Liver (tissue), 9 donors: ENCODE measurements around the gene RASGRP3. TPM values are rescaled to one million over a fixed set of nuclear protein-coding genes. Genes with fewer than 3 reads are reported as not detected.
A peak's percentile ranks its signal among the peaks of the same experiment; 100 is the strongest.

ENCODE experiments used
- DNase-seq: peaks from one replicate; pipeline ENCODE4 v3.0.0-alpha.2; 2017; ENCODE audit warnings: low spot score
- H3K27ac ChIP-seq, 2 donors: one replicate each; pipeline ENCODE4 v1.7.0; 2013; ENCODE audit warnings: inconsistent platforms in 2 of 2, low read length in 2 of 2, control low read depth in 1 of 2, low read depth in 1 of 2, mild to moderate bottlenecking in 1 of 2
- H3K27me3 ChIP-seq, 4 donors: one replicate each; pipeline versions ENCODE4 v1.6.1 to v1.7.0; 2013; ENCODE audit warnings: low read length in 3 of 4, inconsistent platforms in 1 of 4, mild to moderate bottlenecking in 1 of 4, moderate library complexity in 1 of 4; ENCODE audit not compliant: control insufficient read depth in 4 of 4, insufficient read depth in 4 of 4
- H3K36me3 ChIP-seq, 4 donors: one replicate each; pipeline versions ENCODE4 v1.6.1 to v1.7.0; 2013; ENCODE audit warnings: low read length in 3 of 4, mild to moderate bottlenecking in 3 of 4, low read depth in 1 of 4, moderate library complexity in 1 of 4; ENCODE audit not compliant: control insufficient read depth in 4 of 4, insufficient read depth in 3 of 4
- H3K4me1 ChIP-seq, 4 donors: one replicate each; pipeline versions ENCODE4 v1.6.1 to v1.7.0; 2013; ENCODE audit warnings: low read length in 3 of 4, mild to moderate bottlenecking in 3 of 4, moderate library complexity in 1 of 4; ENCODE audit not compliant: control insufficient read depth in 4 of 4, insufficient read depth in 4 of 4
- H3K4me3 ChIP-seq, 3 donors: one replicate each; pipeline versions ENCODE4 v1.6.1 to v1.7.0; 2013; ENCODE audit warnings: low read length in 3 of 3, control low read depth in 1 of 3, low read depth in 1 of 3, mild to moderate bottlenecking in 1 of 3
- H3K9ac ChIP-seq, 2 donors: one replicate each; pipeline ENCODE4 v1.7.0; 2013; ENCODE audit warnings: low read length in 2 of 2, mild to moderate bottlenecking in 2 of 2, moderate library complexity in 2 of 2, control low read depth in 1 of 2, low read depth in 1 of 2
- H3K9me3 ChIP-seq, 4 donors: one replicate each; pipeline versions ENCODE4 v1.6.1 to v1.7.0; 2013; ENCODE audit warnings: low read length in 3 of 4; ENCODE audit not compliant: control insufficient read depth in 4 of 4
- EGR1 ChIP-seq, 2 donors: IDR thresholded peaks; 2 replicates each; pipeline ENCODE4 v1.6.1; 2016 to 2018; ENCODE audit warnings: antibody characterized with exemption in 2 of 2, low read depth in 2 of 2
- FOXA1 ChIP-seq: IDR thresholded peaks from 2 replicates; pipeline ENCODE4 v1.6.1; 2016; ENCODE audit warnings: antibody characterized with exemption
- FOXA2 ChIP-seq: IDR thresholded peaks from 2 replicates; pipeline ENCODE4 v1.6.1; 2016; ENCODE audit warnings: antibody characterized with exemption
- GABPA ChIP-seq, 2 donors: IDR thresholded peaks in 1 of 2; conservative IDR thresholded peaks in 1 of 2; 2 replicates each; pipeline ENCODE4 v1.6.1; 2016; ENCODE audit warnings: antibody characterized with exemption in 2 of 2, mild to moderate bottlenecking in 1 of 2, moderate library complexity in 1 of 2
- HNF4A ChIP-seq, 2 donors: conservative IDR thresholded peaks; 2 replicates each; pipeline ENCODE4 v1.6.1; 2016; ENCODE audit warnings: antibody characterized with exemption in 2 of 2, mild to moderate bottlenecking in 2 of 2
- HNF4G ChIP-seq: IDR thresholded peaks from 2 replicates; pipeline ENCODE4 v1.6.1; 2016; ENCODE audit warnings: antibody characterized with exemption
- JUND ChIP-seq, 2 donors: IDR thresholded peaks; 2 replicates each; pipeline ENCODE4 v1.6.1; 2016; ENCODE audit warnings: antibody characterized with exemption in 2 of 2
- NR2F2 ChIP-seq: IDR thresholded peaks from 2 replicates; pipeline ENCODE4 v1.6.1; 2016; ENCODE audit warnings: antibody characterized with exemption
- RAD21 ChIP-seq, 2 donors: IDR thresholded peaks; 2 replicates each; pipeline ENCODE4 v1.6.1; 2016; ENCODE audit warnings: antibody characterized with exemption in 2 of 2, mild to moderate bottlenecking in 2 of 2
- REST ChIP-seq: IDR thresholded peaks from 2 replicates; pipeline ENCODE4 v1.6.1; 2016; ENCODE audit warnings: antibody characterized with exemption, mild to moderate bottlenecking
- RXRA ChIP-seq, 2 donors: IDR thresholded peaks; 2 replicates each; pipeline ENCODE4 v1.6.1; 2017 to 2018; ENCODE audit warnings: antibody characterized with exemption in 2 of 2, mild to moderate bottlenecking in 1 of 2
- SP1 ChIP-seq: IDR thresholded peaks from 2 replicates; pipeline ENCODE4 v1.6.1; 2018; ENCODE audit warnings: antibody characterized with exemption, mild to moderate bottlenecking
- TAF1 ChIP-seq: conservative IDR thresholded peaks from 2 replicates; pipeline ENCODE4 v1.6.1; 2016; ENCODE audit warnings: antibody characterized with exemption, mild to moderate bottlenecking
- YY1 ChIP-seq: IDR thresholded peaks from 2 replicates; pipeline ENCODE4 v1.6.1; 2016; ENCODE audit warnings: antibody characterized with exemption, mild to moderate bottlenecking
- WGBS: extraction: QIAGEN DNeasy Blood & Tissue Kit; methylation state at CpG from one replicate; pipeline ENCODE4 v1.1.7; 2013; 5-methylcytosine and 5-hydroxymethylcytosine counted together
- polyA plus RNA-seq, 2 donors: library from polyadenylated mRNA; stranded (reverse) in 1 of 2; unstranded in 1 of 2; fragments of 200-250 nt in 1 of 2; fragments of >200 nt in 1 of 2; fragmentation: Nextera tagmentation in 1 of 2; extraction: Ambion mirVana in 1 of 2; gene quantifications; one replicate each; pipeline versions ENCODE4 v1.2.1 to v1.2.3, GENCODE V29; 2013 to 2015
- total RNA-seq, 2 donors: library from RNA; depleted of rRNA; stranded (reverse); fragments of >200 nt; gene quantifications; one replicate each; pipeline ENCODE4 v1.2.3, GENCODE V29; 2014
- TF ChIP-seq, protein P1 (sequence below): IDR thresholded peaks from 2 replicates; pipeline ENCODE4 v1.6.1; 2016; ENCODE audit warnings: antibody characterized with exemption
- TF ChIP-seq, protein P2 (sequence below): IDR thresholded peaks from 2 replicates; pipeline ENCODE4 v1.6.1; 2016; ENCODE audit warnings: antibody characterized with exemption
- TF ChIP-seq, protein P3 (sequence below): fragments of 150-350 bp; IDR thresholded peaks from 2 replicates; pipeline ENCODE4 v1.5.1; 2017; ENCODE audit warnings: improper control_type of control experiment, low read depth, low read length; ENCODE audit not compliant: missing input control
- TF ChIP-seq, protein P4 (sequence below): IDR thresholded peaks from 2 replicates; pipeline ENCODE4 v1.6.1; 2016; ENCODE audit warnings: antibody characterized with exemption
- donor health status: healthy.
- donor health status: healthy.
- donor health status: healthy.
- donor health status: healthy.
- donor health status: healthy.

RASGRP3 gene
- total and polyA plus RNA-seq, 4 donors = 1.8 to 9.9 (median 7.0) TPM

GRCh38 chr2:33598561-33599174, 122.2 kb downstream of the RASGRP3 start:
- peak; percentile 44 for DNase-seq
- H3K27ac ChIP-seq = peak overlapping the region; percentile 71 to 86
- H3K4me1 ChIP-seq = peaks cover 0 to 18% (median 8%) of the 10 kb centered on the region in 4 donors
- no peaks in the 10 kb centered on the region for H3K9me3 ChIP-seq
- peak; percentile 12 for TF ChIP-seq TAF1
- TF ChIP-seq RXRA (IDR thresholded peaks at IDR 0.05) = no peak
- under 1% methylated on average over 23 of the region's 23 CpGs for WGBS
- H3K36me3 ChIP-seq = peaks cover 0 to 10% (median 7%) of the 10 kb centered on the region in 4 donors
- peak overlapping the region; percentile 83 to 96 (median 94) for H3K4me3 ChIP-seq
- no peaks in the 10 kb centered on the region for H3K27me3 ChIP-seq
- peak overlapping the region; percentile 66 to 94 for H3K9ac ChIP-seq

GRCh38 chr2:33599175-33599942, 122.9 kb downstream of the RASGRP3 start, which contains the start of gene FAM98A:
Gene FAM98A, minus strand, starts transcription at chr2:33599299. Its CDS starts 78 bp downstream, at chr2:33599221.
- peak within 1 kb of the TSS; percentile 66 to 94 for H3K9ac ChIP-seq
- no peaks in the 10 kb centered on the region for H3K27me3 ChIP-seq
- no peak for TF ChIP-seq HNF4G
- peak in 1 of 2 donors; percentile 18 for TF ChIP-seq HNF4A (conservative IDR thresholded peaks at IDR 0.05)
- TF ChIP-seq GABPA (IDR thresholded peaks at IDR 0.05 in 1 of 2, conservative IDR thresholded peaks at IDR 0.05 in 1 of 2) = peak; percentile 40 to 79
- peak; percentile 2 for TF ChIP-seq TAF1
- peak; percentile 9 for TF ChIP-seq FOXA2
- peak; percentile 15 to 18 for TF ChIP-seq RAD21 (IDR thresholded peaks at IDR 0.05)
- TF ChIP-seq FOXA1 = peak; percentile 56
- no peak for TF ChIP-seq JUND (IDR thresholded peaks at IDR 0.05)
- TF ChIP-seq, protein P1, sequence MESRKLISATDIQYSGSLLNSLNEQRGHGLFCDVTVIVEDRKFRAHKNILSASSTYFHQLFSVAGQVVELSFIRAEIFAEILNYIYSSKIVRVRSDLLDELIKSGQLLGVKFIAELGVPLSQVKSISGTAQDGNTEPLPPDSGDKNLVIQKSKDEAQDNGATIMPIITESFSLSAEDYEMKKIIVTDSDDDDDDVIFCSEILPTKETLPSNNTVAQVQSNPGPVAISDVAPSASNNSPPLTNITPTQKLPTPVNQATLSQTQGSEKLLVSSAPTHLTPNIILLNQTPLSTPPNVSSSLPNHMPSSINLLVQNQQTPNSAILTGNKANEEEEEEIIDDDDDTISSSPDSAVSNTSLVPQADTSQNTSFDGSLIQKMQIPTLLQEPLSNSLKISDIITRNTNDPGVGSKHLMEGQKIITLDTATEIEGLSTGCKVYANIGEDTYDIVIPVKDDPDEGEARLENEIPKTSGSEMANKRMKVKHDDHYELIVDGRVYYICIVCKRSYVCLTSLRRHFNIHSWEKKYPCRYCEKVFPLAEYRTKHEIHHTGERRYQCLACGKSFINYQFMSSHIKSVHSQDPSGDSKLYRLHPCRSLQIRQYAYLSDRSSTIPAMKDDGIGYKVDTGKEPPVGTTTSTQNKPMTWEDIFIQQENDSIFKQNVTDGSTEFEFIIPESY = peak; percentile 45
- peak; percentile 57 for TF ChIP-seq SP1
- peak; percentile 45 to 58 for TF ChIP-seq RXRA (IDR thresholded peaks at IDR 0.05)
- TF ChIP-seq EGR1 (IDR thresholded peaks at IDR 0.05; ENCODE audit: low read depth in 2 of 2) = peak in 1 of 2 donors; percentile 42
- peak; percentile 38 for TF ChIP-seq NR2F2
- TF ChIP-seq, protein P2, sequence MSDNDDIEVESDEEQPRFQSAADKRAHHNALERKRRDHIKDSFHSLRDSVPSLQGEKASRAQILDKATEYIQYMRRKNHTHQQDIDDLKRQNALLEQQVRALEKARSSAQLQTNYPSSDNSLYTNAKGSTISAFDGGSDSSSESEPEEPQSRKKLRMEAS = peak; percentile 99
- TF ChIP-seq REST = no peak
- peak; percentile 75 for TF ChIP-seq YY1
- TF ChIP-seq, protein P3, sequence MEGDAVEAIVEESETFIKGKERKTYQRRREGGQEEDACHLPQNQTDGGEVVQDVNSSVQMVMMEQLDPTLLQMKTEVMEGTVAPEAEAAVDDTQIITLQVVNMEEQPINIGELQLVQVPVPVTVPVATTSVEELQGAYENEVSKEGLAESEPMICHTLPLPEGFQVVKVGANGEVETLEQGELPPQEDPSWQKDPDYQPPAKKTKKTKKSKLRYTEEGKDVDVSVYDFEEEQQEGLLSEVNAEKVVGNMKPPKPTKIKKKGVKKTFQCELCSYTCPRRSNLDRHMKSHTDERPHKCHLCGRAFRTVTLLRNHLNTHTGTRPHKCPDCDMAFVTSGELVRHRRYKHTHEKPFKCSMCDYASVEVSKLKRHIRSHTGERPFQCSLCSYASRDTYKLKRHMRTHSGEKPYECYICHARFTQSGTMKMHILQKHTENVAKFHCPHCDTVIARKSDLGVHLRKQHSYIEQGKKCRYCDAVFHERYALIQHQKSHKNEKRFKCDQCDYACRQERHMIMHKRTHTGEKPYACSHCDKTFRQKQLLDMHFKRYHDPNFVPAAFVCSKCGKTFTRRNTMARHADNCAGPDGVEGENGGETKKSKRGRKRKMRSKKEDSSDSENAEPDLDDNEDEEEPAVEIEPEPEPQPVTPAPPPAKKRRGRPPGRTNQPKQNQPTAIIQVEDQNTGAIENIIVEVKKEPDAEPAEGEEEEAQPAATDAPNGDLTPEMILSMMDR = peak; percentile 11
- TF ChIP-seq, protein P4, sequence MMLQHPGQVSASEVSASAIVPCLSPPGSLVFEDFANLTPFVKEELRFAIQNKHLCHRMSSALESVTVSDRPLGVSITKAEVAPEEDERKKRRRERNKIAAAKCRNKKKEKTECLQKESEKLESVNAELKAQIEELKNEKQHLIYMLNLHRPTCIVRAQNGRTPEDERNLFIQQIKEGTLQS = no peak
- H3K4me3 ChIP-seq = peak within 1 kb of the TSS; percentile 83 to 96 (median 94)
- WGBS = under 1% methylated on average over 56 of the region's 56 CpGs
- H3K27ac ChIP-seq = peak within 1 kb of the TSS; percentile 71 to 86
- peaks cover 0 to 18% (median 8%) of the 10 kb centered on the region in 4 donors for H3K4me1 ChIP-seq
- H3K9me3 ChIP-seq = no peaks in the 10 kb centered on the region
- H3K36me3 ChIP-seq = peaks cover 0 to 5% (median 3%) of the 10 kb centered on the region in 4 donors
- DNase-seq = peak; percentile 97
